Measurements from ENCODE around the gene SRSF11.

SRSF11 gene

DNA sequence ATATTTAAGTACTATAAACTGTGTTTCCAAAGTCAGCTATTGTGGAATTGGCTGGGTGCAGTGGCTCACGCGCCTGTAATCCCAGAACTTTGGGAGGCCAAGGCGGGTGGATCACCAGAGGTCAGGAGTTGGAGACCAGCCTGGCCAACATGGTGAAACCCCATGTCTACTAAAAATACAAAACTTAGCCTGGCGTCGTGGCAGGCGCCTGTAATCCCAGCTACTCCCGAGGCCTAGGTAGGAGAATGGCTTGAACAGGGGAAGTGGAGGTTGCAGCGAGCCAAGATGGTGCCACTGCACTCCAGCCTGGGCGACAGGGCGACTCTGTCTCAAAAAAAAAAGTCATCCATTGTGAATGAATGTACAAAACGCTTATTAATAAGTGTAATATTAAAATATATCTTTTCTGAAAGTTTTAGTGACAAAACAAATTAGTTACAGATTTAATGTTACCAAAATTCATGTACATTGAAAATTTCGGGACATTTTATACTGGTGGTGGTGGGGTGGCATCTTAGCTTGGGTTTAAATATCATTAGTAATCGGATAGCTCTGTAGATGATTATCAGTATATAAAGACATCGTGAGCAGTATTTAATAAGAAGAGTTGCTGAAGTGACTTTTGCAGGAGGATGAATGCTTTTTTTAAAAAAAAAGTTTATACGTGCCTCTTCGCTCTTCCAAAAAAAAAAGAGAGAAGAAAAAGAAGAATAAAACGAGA is 503 bp upstream of the SRSF11 start:
- TF ChIP-seq, protein P1, sequence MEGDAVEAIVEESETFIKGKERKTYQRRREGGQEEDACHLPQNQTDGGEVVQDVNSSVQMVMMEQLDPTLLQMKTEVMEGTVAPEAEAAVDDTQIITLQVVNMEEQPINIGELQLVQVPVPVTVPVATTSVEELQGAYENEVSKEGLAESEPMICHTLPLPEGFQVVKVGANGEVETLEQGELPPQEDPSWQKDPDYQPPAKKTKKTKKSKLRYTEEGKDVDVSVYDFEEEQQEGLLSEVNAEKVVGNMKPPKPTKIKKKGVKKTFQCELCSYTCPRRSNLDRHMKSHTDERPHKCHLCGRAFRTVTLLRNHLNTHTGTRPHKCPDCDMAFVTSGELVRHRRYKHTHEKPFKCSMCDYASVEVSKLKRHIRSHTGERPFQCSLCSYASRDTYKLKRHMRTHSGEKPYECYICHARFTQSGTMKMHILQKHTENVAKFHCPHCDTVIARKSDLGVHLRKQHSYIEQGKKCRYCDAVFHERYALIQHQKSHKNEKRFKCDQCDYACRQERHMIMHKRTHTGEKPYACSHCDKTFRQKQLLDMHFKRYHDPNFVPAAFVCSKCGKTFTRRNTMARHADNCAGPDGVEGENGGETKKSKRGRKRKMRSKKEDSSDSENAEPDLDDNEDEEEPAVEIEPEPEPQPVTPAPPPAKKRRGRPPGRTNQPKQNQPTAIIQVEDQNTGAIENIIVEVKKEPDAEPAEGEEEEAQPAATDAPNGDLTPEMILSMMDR (IDR thresholded peaks at IDR 0.05; ENCODE audit: borderline replicate concordance, control extremely low read depth, extremely low read depth, insufficient read depth, missing control alignments) = no peak
- in situ Hi-C loops (cut with MboI; ENCODE audit: low sequenced_read_pairs, unreplicated experiment) = no loop called here
- DNase-seq (ENCODE audit: low spot score) = no peak

DNA sequence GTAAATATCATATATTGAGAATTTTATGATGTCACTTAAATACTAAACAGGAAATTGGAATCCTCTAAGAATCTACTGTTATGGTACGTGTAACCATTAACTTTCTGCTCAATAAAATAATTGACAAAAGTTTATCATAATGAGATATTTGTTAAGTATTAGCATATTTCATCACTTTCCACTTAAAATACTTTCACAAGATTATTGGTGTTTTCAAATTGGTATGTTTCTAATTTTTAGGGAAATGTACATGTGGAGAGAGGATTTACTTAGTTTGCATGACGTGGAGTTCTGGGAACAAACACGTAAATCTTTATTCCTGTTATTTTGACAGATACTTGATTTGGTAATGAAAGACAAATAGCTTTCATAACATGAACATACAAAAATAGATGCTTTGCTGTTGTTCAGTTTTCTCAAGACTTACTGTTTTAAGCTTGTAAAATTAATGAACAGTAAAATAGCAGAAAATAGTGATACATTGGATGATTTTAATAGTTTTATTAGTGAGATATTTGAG is 1.6 kb downstream of the SRSF11 start:
- no peak for DNase-seq (ENCODE audit: low spot score)
- TF ChIP-seq, protein P1 (IDR thresholded peaks at IDR 0.05; ENCODE audit: borderline replicate concordance, control extremely low read depth, extremely low read depth, insufficient read depth, missing control alignments) = no peak
- in situ Hi-C loops (cut with MboI; ENCODE audit: low sequenced_read_pairs, unreplicated experiment) = no loop called here

DNA sequence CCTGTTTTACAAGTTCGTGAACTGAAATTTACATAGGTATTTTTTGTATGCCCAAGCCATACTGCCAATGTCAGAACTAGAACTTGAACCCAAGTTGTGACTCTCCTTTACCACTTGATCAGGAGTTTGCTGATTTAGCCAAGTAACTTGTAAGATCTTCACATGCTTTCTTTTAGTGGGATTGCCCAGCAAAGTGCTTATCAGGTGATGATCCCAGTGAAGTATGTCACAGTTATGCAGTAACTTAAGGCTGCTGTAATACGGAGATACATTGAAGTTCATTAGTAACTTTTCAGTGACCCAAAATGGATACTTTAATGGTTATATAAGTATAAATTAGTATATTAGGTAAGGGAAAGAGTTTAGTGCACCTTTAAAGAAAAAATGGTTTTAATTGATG is 3.8 kb downstream of the SRSF11 start:
- in situ Hi-C loops (cut with MboI; ENCODE audit: low sequenced_read_pairs, unreplicated experiment) = no loop called here
- TF ChIP-seq, protein P1 (IDR thresholded peaks at IDR 0.05; ENCODE audit: borderline replicate concordance, control extremely low read depth, extremely low read depth, insufficient read depth, missing control alignments) = no peak
- no peak for DNase-seq (ENCODE audit: low spot score)

DNA sequence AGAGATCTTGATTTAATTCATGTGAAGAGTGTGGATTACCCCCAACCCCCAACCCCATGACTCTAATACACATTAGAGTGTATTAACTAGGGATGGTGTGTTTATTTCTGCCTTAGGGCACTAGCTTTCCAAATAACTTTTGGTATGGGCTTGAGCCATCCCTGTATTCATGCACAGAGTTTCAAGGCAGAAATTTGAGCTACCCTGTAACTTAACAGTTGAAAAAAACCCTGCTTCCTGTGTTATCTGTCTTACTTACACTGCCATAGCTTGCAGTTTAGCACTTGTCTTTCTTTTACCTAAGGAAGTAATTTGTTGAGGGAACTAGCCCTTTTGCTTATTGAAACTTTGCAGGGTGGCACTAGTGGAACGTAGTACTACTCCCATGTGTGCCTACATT is 6.3 kb downstream of the SRSF11 start:
- TF ChIP-seq, protein P1 (IDR thresholded peaks at IDR 0.05; ENCODE audit: borderline replicate concordance, control extremely low read depth, extremely low read depth, insufficient read depth, missing control alignments) = no peak
- in situ Hi-C loops (cut with MboI; ENCODE audit: low sequenced_read_pairs, unreplicated experiment) = no loop called here
- DNase-seq (ENCODE audit: low spot score) = no peak

DNA sequence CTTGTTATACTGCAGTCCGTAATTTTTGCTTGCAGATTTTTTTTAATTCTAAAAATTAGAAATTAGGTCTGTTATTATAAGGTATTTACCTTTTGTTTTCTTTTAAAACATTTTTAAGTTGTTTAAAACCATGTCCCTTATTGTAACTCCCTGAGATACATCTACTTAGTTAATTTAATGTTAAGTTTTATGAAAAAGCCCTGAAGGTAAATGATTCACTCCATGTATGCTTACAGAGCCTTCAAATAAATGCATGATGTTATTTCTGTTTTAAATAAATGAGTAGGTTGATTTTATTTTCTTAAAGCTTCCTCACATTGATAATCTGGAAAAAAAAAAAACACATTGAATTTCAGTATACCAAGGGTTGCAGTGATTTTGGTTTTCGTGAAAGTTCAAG is 7.5 kb downstream of the SRSF11 start:
- in situ Hi-C loops (cut with MboI; ENCODE audit: low sequenced_read_pairs, unreplicated experiment) = no loop called here
- no peak for DNase-seq (ENCODE audit: low spot score)
- TF ChIP-seq, protein P1 (IDR thresholded peaks at IDR 0.05; ENCODE audit: borderline replicate concordance, control extremely low read depth, extremely low read depth, insufficient read depth, missing control alignments) = no peak

DNA sequence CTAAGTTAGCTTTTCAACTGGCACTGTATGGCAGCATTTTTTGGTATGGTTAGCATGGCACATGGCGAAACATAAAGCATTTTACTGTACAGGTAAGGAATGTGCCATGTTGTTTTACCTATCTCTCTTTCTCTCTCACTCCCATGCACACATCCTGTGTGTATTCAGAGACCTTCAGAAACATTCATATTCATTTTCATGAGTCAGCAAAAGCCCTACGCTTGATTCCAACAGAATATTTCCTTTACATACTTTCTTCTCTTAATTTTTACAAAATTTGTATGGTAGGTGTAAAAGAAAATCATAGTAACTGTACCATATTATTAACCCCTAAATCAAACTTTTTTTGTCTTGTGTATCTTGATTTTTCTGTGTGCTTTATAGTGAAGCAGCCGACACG is 10.3 kb downstream of the SRSF11 start:
- in situ Hi-C loops (cut with MboI; ENCODE audit: low sequenced_read_pairs, unreplicated experiment) = no loop called here
- TF ChIP-seq, protein P1 (IDR thresholded peaks at IDR 0.05; ENCODE audit: borderline replicate concordance, control extremely low read depth, extremely low read depth, insufficient read depth, missing control alignments) = no peak
- DNase-seq (ENCODE audit: low spot score) = no peak

Measured in GM13976 (cell line).